HepG2 (cell line): ENCODE data around the gene UBE2N. TPM values are rescaled to one million over a fixed set of nuclear protein-coding genes. Genes with fewer than 3 reads are reported as not detected.

ENCODE experiments used
- BRD4 ChIP-seq: sonication (generic); formaldehyde crosslinking; IDR thresholded peaks from 2 replicates; pipeline ENCODE4 v1.4.0; 2020; ENCODE audit warnings: missing genetic modification reagents
- CHCHD3 ChIP-seq: sonication (generic); formaldehyde crosslinking; IDR thresholded peaks from 2 replicates; pipeline ENCODE4 v1.8.0; 2022; ENCODE audit warnings: mild to moderate bottlenecking, missing genetic modification reagents, moderate library complexity
- FOXA3 ChIP-seq: IDR thresholded peaks from 2 replicates; pipeline ENCODE4 v1.6.1; 2016; ENCODE audit warnings: missing genetic modification reagents, missing compliant biosample characterization
- GABPA ChIP-seq, 2 experiments: IDR thresholded peaks; 2 replicates each; pipeline ENCODE4 v1.6.1; 2011 to 2016; ENCODE audit warnings: low read depth in 2 of 2, low read length in 1 of 2, missing biosample characterization in 1 of 2, missing genetic modification characterization in 1 of 2
- HHEX ChIP-seq: IDR thresholded peaks from 2 replicates; pipeline ENCODE4 v1.6.1; 2016; ENCODE audit warnings: control low read depth
- NR2F1 ChIP-seq, 2 experiments: fragments of 450-650 bp in 1 of 2; formaldehyde crosslinking in 1 of 2; IDR thresholded peaks; 2 replicates each; pipeline versions ENCODE4 v1.5.0 to v1.6.1; 2016 to 2020; ENCODE audit warnings: mild to moderate bottlenecking in 1 of 2, missing compliant biosample characterization in 1 of 2, missing genetic modification reagents in 1 of 2, moderate library complexity in 1 of 2
- NR2F2 ChIP-seq: IDR thresholded peaks from 2 replicates; pipeline ENCODE4 v1.6.1; 2012; ENCODE audit warnings: low read depth, inconsistent platforms, borderline replicate concordance
- NR2F6 ChIP-seq, 2 experiments: IDR thresholded peaks; 2 replicates each; pipeline ENCODE4 v1.6.1; 2016; ENCODE audit warnings: antibody characterized with exemption in 1 of 2, mild to moderate bottlenecking in 1 of 2
- PHF20 ChIP-seq: sonication (generic); formaldehyde crosslinking; IDR thresholded peaks from 2 replicates; pipeline ENCODE4 v1.5.0; 2020; ENCODE audit warnings: mild to moderate bottlenecking, missing genetic modification reagents
- RBFOX2 ChIP-seq: fragments of 200-400 bp; formaldehyde crosslinking; IDR thresholded peaks from 2 replicates; pipeline ENCODE4 v1.6.1; 2017; ENCODE audit warnings: low read depth, mild to moderate bottlenecking, low read length
- RXRB ChIP-seq: IDR thresholded peaks from 2 replicates; pipeline ENCODE4 v1.6.1; 2016; ENCODE audit warnings: borderline replicate concordance, missing genetic modification reagents, missing compliant biosample characterization
- SAP130 ChIP-seq: IDR thresholded peaks from 2 replicates; pipeline ENCODE4 v1.6.1; 2016; ENCODE audit warnings: low read depth
- SIX4 ChIP-seq: sonication (generic); formaldehyde crosslinking; IDR thresholded peaks from 2 replicates; pipeline ENCODE4 v1.4.0; 2020; ENCODE audit warnings: missing genetic modification reagents
- STAG1 ChIP-seq: sonication (generic); formaldehyde crosslinking; IDR thresholded peaks from 2 replicates; pipeline ENCODE4 v1.4.0; 2020; ENCODE audit warnings: missing genetic modification reagents
- TARDBP ChIP-seq: sonication (generic); formaldehyde crosslinking; IDR thresholded peaks from 2 replicates; pipeline ENCODE4 v1.8.0; 2022; ENCODE audit warnings: mild to moderate bottlenecking, missing genetic modification reagents
- TCF7 ChIP-seq: sonication (generic); IDR thresholded peaks from 2 replicates; pipeline ENCODE4 v1.6.1; 2016; ENCODE audit warnings: antibody characterized with exemption, low read depth
- THYN1 ChIP-seq: sonication (generic); formaldehyde crosslinking; IDR thresholded peaks from 2 replicates; pipeline ENCODE4 v1.8.1; 2023; ENCODE audit warnings: low read depth, mild to moderate bottlenecking, moderate library complexity, missing genetic modification reagents, borderline replicate concordance
- ZNF776 ChIP-seq: sonication (generic); formaldehyde crosslinking; IDR thresholded peaks from 2 replicates; pipeline ENCODE4 v1.4.0; 2020; ENCODE audit warnings: mild to moderate bottlenecking, missing genetic modification reagents
- polyA plus RNA-seq, 8 experiments: library from polyadenylated mRNA; depleted of rRNA in 3 of 8; stranded (reverse) in 7 of 8; unstranded in 1 of 8; fragments of >200 nt; fragmentation: Illumina TruSeq in 4 of 8; extraction: Trizol in 4 of 8; gene quantifications; 2 replicates each; pipeline versions ENCODE4 v1.2.1 to v1.2.3, GENCODE V29; 2011 to 2016; ENCODE audit warnings: low read depth in 4 of 8, missing spikeins in 1 of 8, mixed read lengths in 1 of 8; ENCODE audit not compliant: insufficient read depth in 1 of 8
- total RNA-seq, 5 experiments: library from RNA; depleted of rRNA; stranded (reverse); fragments of >200 nt; fragmentation: Illumina TruSeq; extraction: Trizol; gene quantifications; 2 replicates each; pipeline ENCODE4 v1.2.3, GENCODE V29; 2016; ENCODE audit warnings: low read depth in 1 of 5
- TF ChIP-seq, protein P1 (sequence below): fragments of 450-650 bp; IDR thresholded peaks from 2 replicates; pipeline ENCODE4 v1.6.1; 2016
- TF ChIP-seq, protein P2 (sequence below): IDR thresholded peaks from 2 replicates; pipeline ENCODE4 v1.6.1; 2016

The UBE2N gene
- total and polyA plus RNA-seq, 2 of the 13 experiments (the other 11 are each of a cell fraction or from before 2014, with no cell fraction given) = 188 to 197 TPM

DNA sequence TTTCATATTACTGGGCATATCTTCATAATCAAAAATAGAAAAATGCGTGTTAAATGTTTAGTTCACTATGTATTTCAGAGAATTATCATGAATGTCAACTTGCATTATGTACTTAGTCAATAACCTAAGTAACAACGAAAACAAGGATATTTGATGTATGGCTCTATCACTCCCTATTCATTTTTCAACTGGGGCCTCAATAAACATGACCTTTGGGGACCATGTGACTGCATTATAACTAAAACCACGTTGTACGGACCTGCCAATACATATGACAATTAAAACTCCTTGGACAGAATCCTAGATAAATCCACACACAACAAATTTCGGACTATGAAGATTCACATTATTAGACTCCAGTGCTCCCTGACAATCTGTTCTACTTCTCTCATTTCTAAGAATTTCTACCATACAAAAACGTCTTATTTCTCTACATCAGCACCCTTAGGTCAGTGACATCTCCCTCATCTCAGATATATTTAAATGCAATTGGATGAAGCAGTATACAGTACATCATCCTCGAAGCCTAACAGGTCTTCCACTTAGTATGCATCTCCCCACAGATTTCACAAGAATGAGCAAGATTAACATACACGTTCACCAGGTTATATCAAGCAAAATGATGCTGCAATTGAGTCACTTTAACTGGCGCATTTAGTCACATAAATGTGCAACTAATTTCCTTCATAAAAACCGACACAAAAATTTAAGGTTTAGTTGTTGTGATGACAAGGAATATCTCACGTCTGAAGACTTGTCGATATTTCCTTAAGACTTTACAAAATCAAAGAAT lies 1.5 kb downstream of the UBE2N start (continued):
- TF ChIP-seq NR2F1 (CRISPR knock-in tag; IDR thresholded peaks at IDR 0.05) = 0 out of 4 replicates have a peak, but pooled peaks of 1 of the 2 experiments have one; percentile 13
- peak; percentile 81 for TF ChIP-seq FOXA3 (CRISPR knock-in tag)
- peak; percentile 41 for TF ChIP-seq RBFOX2
- TF ChIP-seq ZNF776 (CRISPR knock-in tag) = no peak
- TF ChIP-seq THYN1 (CRISPR knock-in tag) = no peak
- peak; percentile 47 for TF ChIP-seq TCF7
- no peak for TF ChIP-seq CHCHD3 (CRISPR knock-in tag)
- peak; percentile 70; the same call in 1 of the 2 replicates for TF ChIP-seq NR2F2
- 0 out of 2 replicates have a peak, but pooled peaks have one; percentile 24 for TF ChIP-seq TARDBP (CRISPR knock-in tag)
- TF ChIP-seq HHEX (CRISPR knock-in tag) = peak; percentile 70
- TF ChIP-seq NR2F6 (IDR thresholded peaks at IDR 0.05) = peak; percentile 89
- peak; percentile 78 for TF ChIP-seq NR2F6 (CRISPR knock-in tag; IDR thresholded peaks at IDR 0.05)
- TF ChIP-seq PHF20 (CRISPR knock-in tag) = no peak
- no peak for TF ChIP-seq BRD4
- no peak for TF ChIP-seq STAG1
- no peak for TF ChIP-seq SIX4
- 0 out of 2 replicates have a peak, but pooled peaks have one; percentile 7 for TF ChIP-seq RXRB (CRISPR knock-in tag)
- TF ChIP-seq, protein P1, sequence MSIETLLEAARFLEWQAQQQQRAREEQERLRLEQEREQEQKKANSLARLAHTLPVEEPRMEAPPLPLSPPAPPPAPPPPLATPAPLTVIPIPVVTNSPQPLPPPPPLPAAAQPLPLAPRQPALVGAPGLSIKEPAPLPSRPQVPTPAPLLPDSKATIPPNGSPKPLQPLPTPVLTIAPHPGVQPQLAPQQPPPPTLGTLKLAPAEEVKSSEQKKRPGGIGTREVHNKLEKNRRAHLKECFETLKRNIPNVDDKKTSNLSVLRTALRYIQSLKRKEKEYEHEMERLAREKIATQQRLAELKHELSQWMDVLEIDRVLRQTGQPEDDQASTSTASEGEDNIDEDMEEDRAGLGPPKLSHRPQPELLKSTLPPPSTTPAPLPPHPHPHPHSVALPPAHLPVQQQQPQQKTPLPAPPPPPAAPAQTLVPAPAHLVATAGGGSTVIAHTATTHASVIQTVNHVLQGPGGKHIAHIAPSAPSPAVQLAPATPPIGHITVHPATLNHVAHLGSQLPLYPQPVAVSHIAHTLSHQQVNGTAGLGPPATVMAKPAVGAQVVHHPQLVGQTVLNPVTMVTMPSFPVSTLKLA = peak; percentile 10; the same call in 1 of the 2 replicates
- TF ChIP-seq GABPA (IDR thresholded peaks at IDR 0.05; ENCODE audit: low read depth, low read length) = no peak
- peak; percentile 25; the same call in 1 of the 2 replicates for TF ChIP-seq GABPA (CRISPR knock-in tag; IDR thresholded peaks at IDR 0.05; ENCODE audit: low read depth)
- TF ChIP-seq, protein P2, sequence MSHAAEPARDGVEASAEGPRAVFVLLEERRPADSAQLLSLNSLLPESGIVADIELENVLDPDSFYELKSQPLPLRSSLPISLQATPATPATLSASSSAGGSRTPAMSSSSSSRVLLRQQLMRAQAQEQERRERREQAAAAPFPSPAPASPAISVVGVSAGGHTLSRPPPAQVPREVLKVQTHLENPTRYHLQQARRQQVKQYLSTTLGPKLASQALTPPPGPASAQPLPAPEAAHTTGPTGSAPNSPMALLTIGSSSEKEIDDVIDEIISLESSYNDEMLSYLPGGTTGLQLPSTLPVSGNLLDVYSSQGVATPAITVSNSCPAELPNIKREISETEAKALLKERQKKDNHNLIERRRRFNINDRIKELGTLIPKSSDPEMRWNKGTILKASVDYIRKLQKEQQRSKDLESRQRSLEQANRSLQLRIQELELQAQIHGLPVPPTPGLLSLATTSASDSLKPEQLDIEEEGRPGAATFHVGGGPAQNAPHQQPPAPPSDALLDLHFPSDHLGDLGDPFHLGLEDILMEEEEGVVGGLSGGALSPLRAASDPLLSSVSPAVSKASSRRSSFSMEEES = peak; percentile 49; the same call in 1 of the 2 replicates
- peak; percentile 68 for TF ChIP-seq SAP130 (CRISPR knock-in tag)
